SU-DHL-6 (cell line): Measurements from ENCODE around the gene PDLIM5.

Source experiments
- H2AFZ ChIP-seq: fragments of 200-600 bp; sonication (generic); 2 replicates; pipeline ENCODE4 v1.6.1; 2014; ENCODE audit warnings: low read depth, mild to moderate bottlenecking, moderate library complexity, mixed read lengths, antibody characterized with exemption, low read length; ENCODE audit not compliant: severe bottlenecking
- H3F3A ChIP-seq: fragments of 200-600 bp; shearing (Covaris generic); 2 replicates; pipeline ENCODE4 v1.6.0; 2016; ENCODE audit warnings: antibody characterized with exemption, mild to moderate bottlenecking; ENCODE audit not compliant: insufficient read depth
- H3K27ac ChIP-seq: fragments of 200-600 bp; sonication (generic); 2 replicates; pipeline ENCODE4 v1.5.1; 2016; ENCODE audit warnings: low read depth, mild to moderate bottlenecking, low read length, moderate library complexity, mixed read lengths
- H3K27me3 ChIP-seq: fragments of 200-600 bp; sonication (generic), shearing (Covaris generic); 2 replicates; pipeline ENCODE4 v1.6.0; 2014; ENCODE audit warnings: mild to moderate bottlenecking, low read length
- H3K36me3 ChIP-seq: fragments of 200-600 bp; sonication (generic); 2 replicates; pipeline ENCODE4 v1.6.1; 2014; ENCODE audit warnings: mild to moderate bottlenecking, low read length, mixed read lengths
- H3K4me2 ChIP-seq: fragments of 300-600, 200-600 bp; shearing (Covaris generic), sonication (generic); 2 replicates; pipeline ENCODE4 v1.6.0; 2014; ENCODE audit warnings: low read length, low read depth, mild to moderate bottlenecking; ENCODE audit not compliant: poor library complexity, severe bottlenecking
- H3K4me3 ChIP-seq: fragments of 200-600 bp; sonication (generic); 2 replicates; pipeline ENCODE4 v1.5.1; 2014; ENCODE audit warnings: antibody characterized with exemption, low read length, mild to moderate bottlenecking, mixed read lengths; ENCODE audit not compliant: insufficient read depth, poor library complexity, severe bottlenecking
- H3K79me2 ChIP-seq: fragments of 200-600 bp; sonication (generic); 2 replicates; pipeline ENCODE4 v1.6.1; 2014; ENCODE audit warnings: mild to moderate bottlenecking, low read length, moderate library complexity; ENCODE audit not compliant: insufficient read depth
- H3K9ac ChIP-seq: fragments of 200-600 bp; sonication (generic); 2 replicates; pipeline ENCODE4 v1.7.0; 2014; ENCODE audit warnings: mild to moderate bottlenecking, low read length
- H3K9me2 ChIP-seq: fragments of 200-600 bp; sonication (generic); replicated peaks from 2 replicates; pipeline ENCODE4 v1.6.1; 2014; ENCODE audit warnings: low read length; ENCODE audit not compliant: insufficient read depth
- H3K9me3 ChIP-seq: fragments of 200-600 bp; sonication (generic); 2 replicates; pipeline ENCODE4 v1.6.1; 2014; ENCODE audit warnings: low read length, mixed read lengths; ENCODE audit not compliant: insufficient read depth
- H4K20me1 ChIP-seq: fragments of 200-600 bp; sonication (generic); 2 replicates; pipeline ENCODE4 v1.6.1; 2014; ENCODE audit warnings: low read depth, mild to moderate bottlenecking, antibody characterized with exemption, low read length, moderate library complexity, mixed read lengths
- CTCF ChIP-seq: fragments of 200-600 bp; sonication (generic); IDR thresholded peaks from one replicate; pipeline ENCODE4 v1.5.1; 2017; ENCODE audit warnings: antibody characterized with exemption, mild to moderate bottlenecking, low read length, moderate library complexity; ENCODE audit not compliant: insufficient read depth, poor library complexity, severe bottlenecking
- EZH2phosphoT487 ChIP-seq: fragments of 200-600 bp; sonication (generic), shearing (Covaris generic); conservative IDR thresholded peaks from 2 replicates; pipeline ENCODE4 v1.6.1; 2018; ENCODE audit warnings: mild to moderate bottlenecking, antibody characterized with exemption, low read length, moderate library complexity, mixed read lengths

PDLIM5 gene

DNA sequence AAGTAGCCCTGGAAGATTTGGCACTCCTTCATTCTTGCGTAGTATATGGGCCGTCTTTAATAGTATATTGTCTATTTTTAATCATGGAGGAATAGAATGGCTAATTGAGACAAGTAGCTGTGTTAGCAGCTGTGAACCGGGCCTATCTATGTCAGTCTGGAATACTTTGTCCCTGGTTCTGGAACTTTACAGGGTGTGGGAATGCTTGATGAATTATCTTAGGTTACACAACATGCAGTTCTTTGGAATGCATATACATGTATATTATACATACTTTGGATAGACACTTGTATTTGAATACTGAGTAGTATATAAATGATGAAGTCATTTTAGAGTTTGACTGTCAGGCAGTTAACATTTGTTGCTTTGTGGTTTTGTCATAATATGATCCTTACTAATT, 37.4 kb downstream of the PDLIM5 start:
- H3K36me3 ChIP-seq: no peaks in the 10 kb centered on the region
- H3K9ac ChIP-seq: no peak overlapping the region
- H3K4me3 ChIP-seq: no peak overlapping the region
- no peaks in the 10 kb centered on the region for H3K79me2 ChIP-seq
- no peak overlapping the region for H2AFZ ChIP-seq
- no peak for TF ChIP-seq CTCF
- TF ChIP-seq EZH2phosphoT487: no peak
- H3K9me2 ChIP-seq: no peaks in the 10 kb centered on the region
- no peaks in the 10 kb centered on the region for H3K9me3 ChIP-seq
- no peak overlapping the region for H3K27ac ChIP-seq
- H3K27me3 ChIP-seq: no peaks in the 10 kb centered on the region
- no peak overlapping the region for H3K4me2 ChIP-seq
- H3F3A ChIP-seq: no peaks in the 10 kb centered on the region
- no peaks in the 10 kb centered on the region for H4K20me1 ChIP-seq

GRCh38 chr4:94490437-94490836, 38.7 kb downstream of the PDLIM5 start:
- TF ChIP-seq CTCF (no peak), EZH2phosphoT487 (no peak)
- Histone ChIP-seq H3K27me3 (no peaks in the 10 kb centered on the region), H3K9me2 (no peaks in the 10 kb centered on the region), H3K4me3 (no peak overlapping the region), H3K27ac (no peak overlapping the region), H3K9me3 (no peaks in the 10 kb centered on the region), H4K20me1 (no peaks in the 10 kb centered on the region), H3K4me2 (no peak overlapping the region), H3K9ac (no peak overlapping the region), H3K36me3 (no peaks in the 10 kb centered on the region), H3F3A (no peaks in the 10 kb centered on the region), H3K79me2 (no peaks in the 10 kb centered on the region), H2AFZ (no peak overlapping the region)

- Histone ChIP-seq H3K27ac (no peak overlapping the region), H3F3A (no peaks in the 10 kb centered on the region), H3K9me2 (no peaks in the 10 kb centered on the region), H4K20me1 (no peaks in the 10 kb centered on the region), H3K27me3 (no peaks in the 10 kb centered on the region), H3K9ac (no peak overlapping the region), H3K4me2 (no peak overlapping the region), H3K36me3 (no peaks in the 10 kb centered on the region), H3K4me3 (no peak overlapping the region), H3K79me2 (no peaks in the 10 kb centered on the region), H3K9me3 (no peaks in the 10 kb centered on the region), H2AFZ (no peak overlapping the region)
- TF ChIP-seq EZH2phosphoT487 (no peak), CTCF (no peak)
Measured at GRCh38 chr4:94491322-94491721, 39.6 kb downstream of the PDLIM5 start.

DNA sequence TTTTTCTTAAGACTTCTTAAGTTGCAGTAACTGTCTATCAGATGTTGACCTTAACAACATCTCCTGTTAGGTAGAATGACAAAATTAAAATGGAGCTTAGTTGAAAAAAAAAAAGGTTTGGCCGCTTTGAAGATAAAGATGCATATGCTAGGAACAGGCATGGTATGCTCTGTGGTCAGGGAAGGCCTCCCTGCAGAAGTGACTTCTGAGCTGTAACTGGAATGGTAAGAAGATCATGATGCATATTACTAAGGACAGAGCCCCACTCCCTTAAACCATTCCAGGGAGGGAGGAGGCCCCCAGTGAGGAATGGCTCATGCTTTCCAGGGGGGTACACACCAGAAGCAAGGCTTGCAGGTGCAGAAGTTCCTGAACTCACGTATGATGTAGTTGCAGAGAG, 43.7 kb downstream of the PDLIM5 start:
- Histone ChIP-seq H3K27me3 (no peaks in the 10 kb centered on the region), H3K4me3 (no peak overlapping the region), H3K9me2 (no peaks in the 10 kb centered on the region), H3K9me3 (no peaks in the 10 kb centered on the region), H3F3A (no peaks in the 10 kb centered on the region), H3K9ac (no peak overlapping the region), H3K4me2 (no peak overlapping the region), H3K27ac (no peak overlapping the region), H4K20me1 (no peaks in the 10 kb centered on the region), H2AFZ (no peak overlapping the region), H3K79me2 (no peaks in the 10 kb centered on the region), H3K36me3 (no peaks in the 10 kb centered on the region)
- no peak for TF ChIP-seq CTCF
- no peak for TF ChIP-seq EZH2phosphoT487
